A549 treated with CORT108297 at 1 μM for 4 hours (cell line): Measurements from ENCODE around the gene ABHD16B. TPM values are rescaled to one million over a fixed set of nuclear protein-coding genes. Genes with fewer than 3 reads are reported as not detected.

Experiments used
- total RNA-seq: library from RNA; stranded (reverse); fragments of 200-300 nt; extraction: Qiagen RNA extraction; gene quantifications from 5 replicates; pipeline ENCODE4 v1.2.3, GENCODE V29; 2022

Gene ABHD16B
- not detected in 5 replicates for total RNA-seq

GRCh38 chr20:63861365-63861934, at the start of gene ABHD16B:
ABHD16B (plus strand) TSS chr20:63861498; CDS start chr20:63861541, 43 bp downstream.

GRCh38 chr20:63830841-63831588, 30.3 kb upstream of the ABHD16B start, which contains the start of gene ZBTB46:
ZBTB46 (minus strand) TSS chr20:63831264; CDS start chr20:63790757, 40,507 bp downstream.

GRCh38 chr20:63864978-63865640, 3.8 kb downstream of the ABHD16B start, which contains the start of gene TPD52L2:
TPD52L2 (plus strand) TSS chr20:63865270; CDS start chr20:63865366, 96 bp downstream.

GRCh38 chr20:63894358-63895201, 33.3 kb downstream of the ABHD16B start, which contains the start of gene DNAJC5:
DNAJC5 (plus strand) TSS chr20:63895126; CDS start chr20:63928346, 33,220 bp downstream.

Other genes with a start within 250 kb of the ABHD16B start
- 8.5 to 11.7 TPM (median 10.5 TPM) in 5 replicates for gene GMEB2, start 234.4 kb upstream of the ABHD16B start, total RNA-seq
- gene STMN3, start 208.1 kb upstream of the ABHD16B start, total RNA-seq: 6.6 to 12.3 TPM (median 10.5 TPM) in 5 replicates
- gene RTEL1, start 203.2 kb upstream of the ABHD16B start, total RNA-seq: 4.8 to 8.3 TPM (median 7.7 TPM) in 5 replicates
- gene TNFRSF6B, start 164.8 kb upstream of the ABHD16B start, total RNA-seq: 0.47 to 1.4 TPM (median 0.76 TPM) in 5 replicates
- gene ARFRP1, start 153.5 kb upstream of the ABHD16B start, total RNA-seq: 29.1 to 43.6 TPM (median 39.1 TPM) in 5 replicates
- gene ZGPAT, start 153.5 kb upstream of the ABHD16B start, total RNA-seq: 22.2 to 32.0 TPM (median 28.6 TPM) in 5 replicates
- 4.0 to 12.2 TPM (median 10.7 TPM) in 5 replicates for gene LIME1, start 124.8 kb upstream of the ABHD16B start, total RNA-seq
- gene SLC2A4RG, start 121.7 kb upstream of the ABHD16B start, total RNA-seq: 57.2 to 111 TPM (median 97.3 TPM) in 5 replicates
- gene ZBTB46, start 30.2 kb upstream of the ABHD16B start, total RNA-seq: 0.66 to 0.99 TPM (median 0.84 TPM) in 5 replicates
- 125 to 137 TPM (median 132 TPM) in 5 replicates for gene TPD52L2, start 3.8 kb downstream of the ABHD16B start, total RNA-seq
- gene DNAJC5, start 33.6 kb downstream of the ABHD16B start, total RNA-seq: 24.0 to 32.2 TPM (median 30.1 TPM) in 5 replicates
- gene UCKL1, start 94.9 kb downstream of the ABHD16B start, total RNA-seq: 22.7 to 40.0 TPM (median 33.2 TPM) in 5 replicates
- gene ZNF512B, start 108.4 kb downstream of the ABHD16B start, total RNA-seq: 8.5 to 13.9 TPM (median 13.1 TPM) in 5 replicates
- gene SAMD10, start 118.1 kb downstream of the ABHD16B start, total RNA-seq: 0.05 TPM in 1 of 5 replicates, not detected in the others
- 53.1 to 56.9 TPM (median 54.6 TPM) in 5 replicates for gene PRPF6, start 119.6 kb downstream of the ABHD16B start, total RNA-seq
- 0.20 to 0.62 TPM (median 0.50 TPM) in 5 replicates for gene C20orf204, start 174.7 kb downstream of the ABHD16B start, total RNA-seq
- 1.1 to 2.4 TPM (median 2.0 TPM) in 5 replicates for gene SOX18, start 188.1 kb downstream of the ABHD16B start, total RNA-seq
- gene TCEA2, start 201.7 kb downstream of the ABHD16B start, total RNA-seq: 30.5 to 48.7 TPM (median 46.9 TPM) in 5 replicates
- gene RGS19, start 218.0 kb downstream of the ABHD16B start, total RNA-seq: 16.6 to 28.5 TPM (median 25.9 TPM) in 5 replicates
- 0.52 to 0.80 TPM (median 0.54 TPM) in 5 replicates for gene OPRL1, start 218.6 kb downstream of the ABHD16B start, total RNA-seq
- 0.82 to 1.7 TPM (median 1.3 TPM) in 5 replicates for gene LKAAEAR1, start 222.9 kb downstream of the ABHD16B start, total RNA-seq
- not detected in 5 replicates for gene NPBWR2, start 246.1 kb downstream of the ABHD16B start, total RNA-seq